ENCODE data around the gene APLP2.

- TF ChIP-seq CTCF (conservative IDR thresholded peaks at IDR 0.05 in 1 of 2, IDR thresholded peaks at IDR 0.05 in 1 of 2; ENCODE audit: extremely low read depth in 1 of 2, insufficient read depth in 1 of 2, low read depth in 1 of 2, low read length in 2 of 2) (no peak), EZH2 (IDR thresholded peaks at IDR 0.05; ENCODE audit: borderline replicate concordance, low read length) (no peak)
Measured at GRCh38 chr11:130160498-130161155, 90.9 kb downstream of the APLP2 start.

Data from mammary epithelial cell (primary cell).